ENCODE data around the gene ASPSCR1. TPM values are rescaled to one million over a fixed set of nuclear protein-coding genes. Genes with fewer than 3 reads are reported as not detected.

Gene ASPSCR1
- total RNA-seq, 1 donor from 2014 or later: 55.5 TPM

Other genes with a start within 250 kb of the ASPSCR1 start
- gene GCGR, start 173.5 kb upstream of the ASPSCR1 start, total RNA-seq: 2.1 and 2.2 TPM in 2 replicates
- gene MCRIP1, start 144.3 kb upstream of the ASPSCR1 start, total RNA-seq: 138 and 157 TPM in 2 replicates
- gene PPP1R27, start 142.6 kb upstream of the ASPSCR1 start, total RNA-seq: not detected in 2 replicates
- 467 and 484 TPM in 2 replicates for gene P4HB, start 117.1 kb upstream of the ASPSCR1 start, total RNA-seq
- 239 and 248 TPM in 2 replicates for gene ARHGDIA, start 106.3 kb upstream of the ASPSCR1 start, total RNA-seq
- gene ALYREF, start 86.0 kb upstream of the ASPSCR1 start, total RNA-seq: 98.9 and 99.7 TPM in 2 replicates
- gene ANAPC11, start 85.9 kb upstream of the ASPSCR1 start, total RNA-seq: 137 and 139 TPM in 2 replicates
- gene NPB, start 75.4 kb upstream of the ASPSCR1 start, total RNA-seq: 0.78 and 1.7 TPM in 2 replicates
- 93.2 and 95.2 TPM in 2 replicates for gene PCYT2, start 66.2 kb upstream of the ASPSCR1 start, total RNA-seq
- 32.4 and 34.0 TPM in 2 replicates for gene SIRT7, start 59.5 kb upstream of the ASPSCR1 start, total RNA-seq
- gene MAFG, start 49.9 kb upstream of the ASPSCR1 start, total RNA-seq: 29.5 and 30.2 TPM in 2 replicates
- gene PYCR1, start 40.3 kb upstream of the ASPSCR1 start, total RNA-seq: 65.0 and 65.6 TPM in 2 replicates
- not detected in 2 replicates for gene MYADML2, start 30.4 kb upstream of the ASPSCR1 start, total RNA-seq
- gene NOTUM, start 16.4 kb upstream of the ASPSCR1 start, total RNA-seq: 0.60 and 1.3 TPM in 2 replicates
- gene CENPX, start 45.2 kb downstream of the ASPSCR1 start, total RNA-seq: 64.1 and 66.2 TPM in 2 replicates
- 39.4 and 43.7 TPM in 2 replicates for gene LRRC45, start 45.7 kb downstream of the ASPSCR1 start, total RNA-seq
- gene RAC3, start 54.0 kb downstream of the ASPSCR1 start, total RNA-seq: 25.2 and 26.2 TPM in 2 replicates
- gene DCXR, start 60.1 kb downstream of the ASPSCR1 start, total RNA-seq: 72.2 and 77.6 TPM in 2 replicates
- gene RFNG, start 74.2 kb downstream of the ASPSCR1 start, total RNA-seq: 60.1 and 65.5 TPM in 2 replicates
- gene GPS1, start 74.3 kb downstream of the ASPSCR1 start, total RNA-seq: 134 and 137 TPM in 2 replicates
- gene DUS1L, start 88.2 kb downstream of the ASPSCR1 start, total RNA-seq: 85.2 and 93.8 TPM in 2 replicates
- gene FASN, start 120.6 kb downstream of the ASPSCR1 start, total RNA-seq: 303 and 308 TPM in 2 replicates
- 79.0 and 79.3 TPM in 2 replicates for gene CCDC57, start 235.2 kb downstream of the ASPSCR1 start, total RNA-seq

All from progenitor cell of endocrine pancreas (in vitro differentiated cells).